HCEC 1CT (cell line): ENCODE data around the gene NLRP2B.
"Not testable (repeated sequence)": the region's sequence is repeated elsewhere in the genome, so short reads cannot be mapped to it uniquely, and the experiment has no call there.

Experiments
- DNase-seq: peaks from one replicate; pipeline ENCODE4 v3.0.0-alpha.2; 2017

Gene NLRP2B

GRCh38 chrX:57680160-57680559 lies at the start of gene NLRP2B:
Gene NLRP2B, minus strand, starts transcription at chrX:57680260.
- DNase-seq, result no peak

- DNase-seq, result not testable (repeated sequence)
Observed at GRCh38 chrX:57725995-57726394, 45.9 kb upstream of the NLRP2B start.

GRCh38 chrX:57681341-57681740 lies 1.3 kb upstream of the NLRP2B start:
- DNase-seq, result no peak

- no peak for DNase-seq
Observed at GRCh38 chrX:57678686-57679428, 1.2 kb downstream of the NLRP2B start.

GRCh38 chrX:57677132-57677858 lies 2.8 kb downstream of the NLRP2B start:
- DNase-seq, result no peak

- no peak for DNase-seq
Observed at GRCh38 chrX:57675320-57675719, 4.7 kb downstream of the NLRP2B start.

GRCh38 chrX:57674861-57675260 lies 5.2 kb downstream of the NLRP2B start:
- no peak for DNase-seq

- no peak for DNase-seq
Observed at GRCh38 chrX:57669961-57670360, 10.1 kb downstream of the NLRP2B start.

GRCh38 chrX:57667010-57667409 lies 13.1 kb downstream of the NLRP2B start:
- no peak for DNase-seq

GRCh38 chrX:57655065-57655464 lies 25.0 kb downstream of the NLRP2B start:
- DNase-seq, result no peak

GRCh38 chrX:57652705-57653104 lies 27.4 kb downstream of the NLRP2B start:
- DNase-seq, result no peak

GRCh38 chrX:57651169-57651919 lies 28.7 kb downstream of the NLRP2B start:
- DNase-seq, result no peak

- DNase-seq, result no peak
Observed at GRCh38 chrX:57647020-57647419, 33.0 kb downstream of the NLRP2B start.

- DNase-seq, result no peak
Observed at GRCh38 chrX:57643698-57644097, 36.4 kb downstream of the NLRP2B start.

GRCh38 chrX:57641338-57641737 lies 38.7 kb downstream of the NLRP2B start:
- no peak for DNase-seq

GRCh38 chrX:57640674-57641016 lies 39.4 kb downstream of the NLRP2B start:
- DNase-seq, result no peak

- DNase-seq, result not testable (repeated sequence)
Observed at GRCh38 chrX:57629438-57629837, 50.6 kb downstream of the NLRP2B start.
